CD14-positive monocyte (primary cell): ENCODE data around the gene CAMTA1. TPM values are rescaled to one million over a fixed set of nuclear protein-coding genes. Genes with fewer than 3 reads are reported as not detected.

ENCODE experiments used
- DNase-seq, 3 donors: peaks; one replicate each; pipeline ENCODE4 v3.0.0-alpha.2; 2011 to 2022
- H2AFZ ChIP-seq: 2 replicates; pipeline ENCODE4 v1.6.0; 2012; ENCODE audit warnings: mild to moderate bottlenecking, low read depth, low read length, inconsistent platforms; ENCODE audit not compliant: insufficient read depth, poor library complexity, severe bottlenecking
- H3K27ac ChIP-seq, 2 donors: 1 replicate in 1 of 2; 2 replicates in 1 of 2; pipeline ENCODE4 v1.5.1; 2012 to 2013; ENCODE audit warnings: low read length in 2 of 2, control low read depth in 1 of 2, inconsistent platforms in 1 of 2, low read depth in 1 of 2, mild to moderate bottlenecking in 1 of 2
- H3K27me3 ChIP-seq, 2 donors: one replicate each; pipeline versions ENCODE4 v1.6.0 to v1.6.1; 2011 to 2013; ENCODE audit warnings: low read length in 2 of 2; ENCODE audit not compliant: control insufficient read depth in 2 of 2, insufficient read depth in 2 of 2
- H3K36me3 ChIP-seq, 2 donors: replicated peaks in 1 of 2; 1 replicate in 1 of 2; 2 replicates in 1 of 2; pipeline versions ENCODE4 v1.5.1 to v1.6.1; 2012 to 2013; ENCODE audit warnings: low read length in 2 of 2, control low read depth in 1 of 2, inconsistent platforms in 1 of 2, mild to moderate bottlenecking in 1 of 2; ENCODE audit not compliant: insufficient read depth in 2 of 2, control insufficient read depth in 1 of 2
- H3K4me1 ChIP-seq, 2 donors: 1 replicate in 1 of 2; 2 replicates in 1 of 2; pipeline versions ENCODE4 v1.5.1 to v1.6.1; 2012 to 2013; ENCODE audit warnings: low read length in 2 of 2, control low read depth in 1 of 2, inconsistent platforms in 1 of 2, mild to moderate bottlenecking in 1 of 2, moderate library complexity in 1 of 2; ENCODE audit not compliant: insufficient read depth in 2 of 2, control insufficient read depth in 1 of 2
- H3K4me2 ChIP-seq: replicated peaks from 2 replicates; pipeline ENCODE3; 2012; ENCODE audit warnings: low read length, moderate library complexity, mild to moderate bottlenecking; ENCODE audit not compliant: poor library complexity, severe bottlenecking; ENCODE audit errors: extremely low read depth
- H3K4me3 ChIP-seq, 3 experiments: fragments of 200-600 bp in 1 of 3; sonication (generic) in 1 of 3; replicated peaks in 1 of 3; 1 replicate in 2 of 3; 2 replicates in 1 of 3; pipeline ENCODE4 v1.5.1; 2011 to 2013; ENCODE audit warnings: low read length in 3 of 3, mild to moderate bottlenecking in 3 of 3, control low read depth in 2 of 3, low read depth in 2 of 3, inconsistent platforms in 1 of 3, moderate library complexity in 1 of 3
- H3K79me2 ChIP-seq: 2 replicates; pipeline ENCODE4 v1.6.0; 2012; ENCODE audit warnings: mild to moderate bottlenecking, control low read depth, inconsistent platforms, low read length, moderate library complexity; ENCODE audit not compliant: insufficient read depth
- H3K9ac ChIP-seq: 2 replicates; pipeline ENCODE4 v1.6.0; 2017; ENCODE audit warnings: low read length, mild to moderate bottlenecking; ENCODE audit not compliant: insufficient read depth, poor library complexity, severe bottlenecking
- H3K9me3 ChIP-seq, 2 donors: replicated peaks in 1 of 2; 1 replicate in 1 of 2; 2 replicates in 1 of 2; pipeline versions ENCODE4 v1.5.1 to v1.6.1; 2012 to 2013; ENCODE audit warnings: low read length in 2 of 2, control low read depth in 1 of 2; ENCODE audit not compliant: control insufficient read depth in 1 of 2, insufficient read depth in 1 of 2
- H4K20me1 ChIP-seq: 2 replicates; pipeline ENCODE4 v1.6.0; 2012; ENCODE audit warnings: mild to moderate bottlenecking, low read length, control low read depth, moderate library complexity; ENCODE audit not compliant: insufficient read depth
- H3K27ac Mint-ChIP-seq, 7 donors: one replicate each; pipeline ENCODE4 v1.8.0; 2020; ENCODE audit warnings: mild to moderate bottlenecking in 7 of 7, mixed read lengths in 7 of 7, moderate library complexity in 6 of 7, inconsistent platforms in 2 of 7
- H3K27me3 Mint-ChIP-seq, 3 donors: one replicate each; pipeline ENCODE4 v1.8.0; 2021 to 2022; ENCODE audit warnings: low read depth in 3 of 3, mild to moderate bottlenecking in 3 of 3, mixed read lengths in 3 of 3, moderate library complexity in 3 of 3, inconsistent platforms in 1 of 3
- H3K36me3 Mint-ChIP-seq, 2 donors: one replicate each; pipeline ENCODE4 v1.8.0; 2020; ENCODE audit warnings: mixed read lengths in 2 of 2, inconsistent platforms in 1 of 2, mild to moderate bottlenecking in 1 of 2
- H3K4me1 Mint-ChIP-seq: one replicate; pipeline ENCODE4 v1.8.0; 2020; ENCODE audit warnings: mild to moderate bottlenecking, mixed read lengths
- H3K4me3 Mint-ChIP-seq, 2 donors: one replicate each; pipeline ENCODE4 v1.8.0; 2020; ENCODE audit warnings: mild to moderate bottlenecking in 2 of 2, mixed read lengths in 2 of 2, moderate library complexity in 1 of 2
- H3K9me3 Mint-ChIP-seq, 7 donors: one replicate each; pipeline ENCODE4 v1.8.0; 2020 to 2022; ENCODE audit warnings: mixed read lengths in 7 of 7, mild to moderate bottlenecking in 6 of 7, moderate library complexity in 6 of 7, inconsistent platforms in 2 of 7
- WGBS: methylation state at CpG from one replicate; pipeline ENCODE4 v1.1.5; 2013; ENCODE audit warnings: missing lambda C conversion rate; ENCODE audit not compliant: insufficient coverage; 5-methylcytosine and 5-hydroxymethylcytosine counted together
- intact Hi-C, 2 donors: fragments of 100-400 bp; cut with micrococcal nuclease; formaldehyde crosslinking; loops; one replicate each; pipeline versions ENCODE4 v1.15.0 to v1.15.1; 2023
- polyA plus RNA-seq, 3 donors: library from polyadenylated mRNA; depleted of rRNA in 1 of 3; unstranded in 2 of 3; stranded (reverse) in 1 of 3; fragments of 300-500 nt in 2 of 3; fragments of >200 nt in 1 of 3; fragmentation: Illumina TruSeq in 2 of 3; gene quantifications; 1 replicate in 2 of 3; 2 replicates in 1 of 3; pipeline ENCODE4 v1.2.3, GENCODE V29; 2012 to 2021
- TF ChIP-seq, protein P1 (sequence below): fragments of 200-600 bp; IDR thresholded peaks from one replicate; pipeline ENCODE4 v1.8.0; 2022; ENCODE audit warnings: antibody characterized with exemption, mild to moderate bottlenecking

CAMTA1 gene
- polyA plus RNA-seq, 3 donors: 52.0 to 89.6 (median 78.3) TPM

DNA sequence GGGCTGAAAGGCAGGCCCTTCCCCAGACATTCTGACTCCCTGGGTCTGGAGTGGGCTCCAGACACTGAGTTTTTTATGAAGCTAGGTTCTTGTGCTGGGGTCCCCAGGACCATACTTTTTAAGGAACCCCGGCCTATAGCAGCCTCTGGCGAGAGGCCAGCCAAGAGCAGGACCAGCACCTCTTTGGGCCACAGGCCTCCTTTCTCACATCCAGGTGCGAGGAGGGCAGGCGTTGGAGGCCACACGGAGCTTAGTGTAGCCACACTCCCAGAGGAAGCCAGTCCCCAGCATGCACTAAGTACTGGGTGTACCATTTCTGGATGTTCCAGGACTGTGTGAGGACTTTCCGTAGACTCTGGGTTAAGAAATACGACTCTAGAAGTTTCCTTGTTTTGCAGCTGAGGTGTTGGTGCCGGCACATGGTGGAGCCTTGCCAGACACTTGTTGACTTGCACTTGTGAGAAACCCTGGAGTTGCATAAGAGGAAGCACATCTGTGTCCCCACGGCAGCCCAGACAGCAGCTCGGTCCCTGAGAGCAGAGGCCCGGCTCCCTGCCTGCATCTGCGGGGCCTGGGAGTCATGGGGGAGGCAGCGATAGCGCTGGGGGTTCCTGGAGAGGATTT lies 863.6 kb downstream of the CAMTA1 start:
- Mint-ChIP-seq H3K36me3 (no peaks in the 10 kb centered on the region), H3K4me1 (peaks cover 15% of the 10 kb centered on the region), H3K27me3 (peaks cover 4 to 13% (median 9%) of the 10 kb centered on the region in 3 donors), H3K27ac (no peak overlapping the region), H3K4me3 (no peak overlapping the region), H3K9me3 (peaks cover 0 to 3% (median 0%) of the 10 kb centered on the region in 7 donors)
- H3K27ac ChIP-seq: no peak overlapping the region
- no peaks in the 10 kb centered on the region for H3K27me3 ChIP-seq
- intact Hi-C loops: loop anchor here in 1 of 2 donors (10.0 kb wide), 1 partner anchor 604 kb away; no protein-coding TSS in a partner anchor
- no peaks in the 10 kb centered on the region for H3K9me3 ChIP-seq
- WGBS: 5% methylated on average over 12 of the region's 14 CpGs
- peaks cover 9 to 11% of the 10 kb centered on the region in 2 donors for H3K4me1 ChIP-seq
- DNase-seq: peak; percentile 3 to 36 (median 6)
- no peak overlapping the region for H3K4me2 ChIP-seq
- H3K9ac ChIP-seq: peak overlapping the region; percentile 8
- peak overlapping the region; percentile 50 for H2AFZ ChIP-seq
- no peaks in the 10 kb centered on the region for H3K36me3 ChIP-seq
- H4K20me1 ChIP-seq: no peaks in the 10 kb centered on the region
- no peaks in the 10 kb centered on the region for H3K79me2 ChIP-seq
- H3K4me3 ChIP-seq: no peak overlapping the region
- TF ChIP-seq, protein P1, sequence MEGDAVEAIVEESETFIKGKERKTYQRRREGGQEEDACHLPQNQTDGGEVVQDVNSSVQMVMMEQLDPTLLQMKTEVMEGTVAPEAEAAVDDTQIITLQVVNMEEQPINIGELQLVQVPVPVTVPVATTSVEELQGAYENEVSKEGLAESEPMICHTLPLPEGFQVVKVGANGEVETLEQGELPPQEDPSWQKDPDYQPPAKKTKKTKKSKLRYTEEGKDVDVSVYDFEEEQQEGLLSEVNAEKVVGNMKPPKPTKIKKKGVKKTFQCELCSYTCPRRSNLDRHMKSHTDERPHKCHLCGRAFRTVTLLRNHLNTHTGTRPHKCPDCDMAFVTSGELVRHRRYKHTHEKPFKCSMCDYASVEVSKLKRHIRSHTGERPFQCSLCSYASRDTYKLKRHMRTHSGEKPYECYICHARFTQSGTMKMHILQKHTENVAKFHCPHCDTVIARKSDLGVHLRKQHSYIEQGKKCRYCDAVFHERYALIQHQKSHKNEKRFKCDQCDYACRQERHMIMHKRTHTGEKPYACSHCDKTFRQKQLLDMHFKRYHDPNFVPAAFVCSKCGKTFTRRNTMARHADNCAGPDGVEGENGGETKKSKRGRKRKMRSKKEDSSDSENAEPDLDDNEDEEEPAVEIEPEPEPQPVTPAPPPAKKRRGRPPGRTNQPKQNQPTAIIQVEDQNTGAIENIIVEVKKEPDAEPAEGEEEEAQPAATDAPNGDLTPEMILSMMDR: no peak

DNA sequence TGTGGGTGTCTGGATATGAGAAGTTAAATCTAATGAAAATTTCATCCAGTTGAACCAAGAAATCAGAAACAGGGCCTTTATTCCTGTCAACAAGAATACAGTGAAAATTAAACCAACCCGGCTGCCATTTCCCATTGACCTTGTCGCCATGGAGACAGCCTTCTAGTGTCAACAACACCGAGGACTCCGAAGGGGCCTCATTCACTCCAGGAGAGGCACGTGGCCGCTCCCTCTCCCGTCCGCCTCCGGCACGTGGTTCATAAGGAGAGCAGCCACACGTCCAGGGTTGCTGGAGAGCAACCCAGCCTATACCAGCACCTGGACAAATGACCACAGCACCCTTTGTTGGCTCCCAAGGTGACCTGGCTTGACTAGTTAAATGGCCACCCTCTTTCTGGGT lies 865.5 kb downstream of the CAMTA1 start:
- Histone ChIP-seq H3K27ac (no peak overlapping the region), H3K27me3 (no peaks in the 10 kb centered on the region), H2AFZ (no peak overlapping the region), H3K4me2 (no peak overlapping the region), H3K79me2 (no peaks in the 10 kb centered on the region), H3K4me3 (no peak overlapping the region), H3K4me1 (peaks cover 9 to 11% of the 10 kb centered on the region in 2 donors), H3K9me3 (no peaks in the 10 kb centered on the region), H4K20me1 (no peaks in the 10 kb centered on the region), H3K36me3 (no peaks in the 10 kb centered on the region), H3K9ac (no peak overlapping the region)
- intact Hi-C loops: no loop called here
- Mint-ChIP-seq H3K27me3 (peaks cover 4 to 13% (median 9%) of the 10 kb centered on the region in 3 donors), H3K9me3 (peaks cover 0 to 3% (median 0%) of the 10 kb centered on the region in 7 donors), H3K4me3 (no peak overlapping the region), H3K27ac (peak overlapping the region in 1 of 7 donors; percentile 53), H3K36me3 (no peaks in the 10 kb centered on the region), H3K4me1 (peaks cover 15% of the 10 kb centered on the region)
- TF ChIP-seq, protein P1: no peak
- no peak for DNase-seq
- 94% methylated on average over 11 of the region's 11 CpGs for WGBS
